ENCODE data around the gene ARFGAP3. TPM values are rescaled to one million over a fixed set of nuclear protein-coding genes. Genes with fewer than 3 reads are reported as not detected.

Gene ARFGAP3
- total RNA-seq, 1 donor, result 98.9 TPM

GRCh38 chr22:42819412-42820044 lies 37.5 kb downstream of the ARFGAP3 start:
- no peak for DNase-seq (ENCODE audit: low read depth)
- TF ChIP-seq, protein P1, sequence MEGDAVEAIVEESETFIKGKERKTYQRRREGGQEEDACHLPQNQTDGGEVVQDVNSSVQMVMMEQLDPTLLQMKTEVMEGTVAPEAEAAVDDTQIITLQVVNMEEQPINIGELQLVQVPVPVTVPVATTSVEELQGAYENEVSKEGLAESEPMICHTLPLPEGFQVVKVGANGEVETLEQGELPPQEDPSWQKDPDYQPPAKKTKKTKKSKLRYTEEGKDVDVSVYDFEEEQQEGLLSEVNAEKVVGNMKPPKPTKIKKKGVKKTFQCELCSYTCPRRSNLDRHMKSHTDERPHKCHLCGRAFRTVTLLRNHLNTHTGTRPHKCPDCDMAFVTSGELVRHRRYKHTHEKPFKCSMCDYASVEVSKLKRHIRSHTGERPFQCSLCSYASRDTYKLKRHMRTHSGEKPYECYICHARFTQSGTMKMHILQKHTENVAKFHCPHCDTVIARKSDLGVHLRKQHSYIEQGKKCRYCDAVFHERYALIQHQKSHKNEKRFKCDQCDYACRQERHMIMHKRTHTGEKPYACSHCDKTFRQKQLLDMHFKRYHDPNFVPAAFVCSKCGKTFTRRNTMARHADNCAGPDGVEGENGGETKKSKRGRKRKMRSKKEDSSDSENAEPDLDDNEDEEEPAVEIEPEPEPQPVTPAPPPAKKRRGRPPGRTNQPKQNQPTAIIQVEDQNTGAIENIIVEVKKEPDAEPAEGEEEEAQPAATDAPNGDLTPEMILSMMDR (IDR thresholded peaks at IDR 0.05; ENCODE audit: insufficient read depth, low read depth, low read length), result no peak
- H3K4me3 ChIP-seq (ENCODE audit: low read depth, low read length), result no peak overlapping the region

- no peak overlapping the region for H3K4me3 ChIP-seq (ENCODE audit: low read depth, low read length)
- DNase-seq (ENCODE audit: low read depth), result no peak
- TF ChIP-seq, protein P1 (IDR thresholded peaks at IDR 0.05; ENCODE audit: insufficient read depth, low read depth, low read length), result no peak
Measured at GRCh38 chr22:42817556-42817955, 39.5 kb downstream of the ARFGAP3 start.

- TF ChIP-seq, protein P1 (IDR thresholded peaks at IDR 0.05; ENCODE audit: insufficient read depth, low read depth, low read length), result no peak
- DNase-seq (ENCODE audit: low read depth), result no peak
- H3K4me3 ChIP-seq (ENCODE audit: low read depth, low read length), result no peak overlapping the region
Measured at GRCh38 chr22:42816336-42816735, 40.7 kb downstream of the ARFGAP3 start.

DNA sequence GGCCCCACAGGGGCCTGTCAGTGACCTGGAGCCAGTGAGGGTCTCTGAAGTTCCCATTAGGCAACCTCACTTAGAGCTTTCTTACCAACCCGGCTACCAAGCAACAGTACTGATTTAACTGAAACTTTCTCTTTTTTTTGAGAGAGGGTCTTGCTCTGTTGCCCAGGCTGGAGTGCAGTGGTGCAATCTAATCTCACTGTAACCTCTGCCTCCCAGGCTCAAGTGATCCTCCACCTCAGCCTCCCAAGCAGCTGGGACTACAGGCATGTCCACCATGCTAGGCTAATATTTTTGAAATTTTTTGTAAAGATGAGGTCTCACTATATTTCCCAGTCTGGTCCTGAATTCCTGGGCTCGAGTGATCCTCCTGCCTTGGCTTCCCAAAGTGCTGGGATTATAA lies 42.5 kb downstream of the ARFGAP3 start:
- no peak for DNase-seq (ENCODE audit: low read depth)
- no peak overlapping the region for H3K4me3 ChIP-seq (ENCODE audit: low read depth, low read length)
- TF ChIP-seq, protein P1 (IDR thresholded peaks at IDR 0.05; ENCODE audit: insufficient read depth, low read depth, low read length), result no peak

GRCh38 chr22:42814215-42814614 lies 42.9 kb downstream of the ARFGAP3 start:
- DNase-seq (ENCODE audit: low read depth), result no peak
- TF ChIP-seq, protein P1 (IDR thresholded peaks at IDR 0.05; ENCODE audit: insufficient read depth, low read depth, low read length), result no peak
- H3K4me3 ChIP-seq (ENCODE audit: low read depth, low read length), result no peak overlapping the region

DNA sequence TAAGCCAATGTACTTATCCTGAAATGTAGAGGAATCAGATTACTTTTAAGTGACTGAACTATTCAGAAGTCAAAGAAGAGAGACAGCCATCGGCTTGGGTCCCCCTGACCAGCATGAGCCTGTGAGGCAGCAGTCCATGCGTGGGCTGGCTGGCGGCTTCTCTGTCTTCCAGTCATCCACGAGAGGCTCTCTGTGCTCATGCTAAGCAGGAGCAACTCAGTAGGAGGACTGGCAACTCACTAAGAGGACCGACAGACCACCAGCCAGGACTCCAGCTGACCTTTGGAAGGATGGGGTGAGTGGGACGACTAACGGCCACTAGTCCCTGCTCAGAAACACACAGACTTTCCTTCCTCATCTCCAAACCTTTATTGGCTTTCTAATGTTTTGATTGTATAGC lies 43.6 kb downstream of the ARFGAP3 start:
- TF ChIP-seq, protein P1 (IDR thresholded peaks at IDR 0.05; ENCODE audit: insufficient read depth, low read depth, low read length), result no peak
- DNase-seq (ENCODE audit: low read depth), result no peak
- no peak overlapping the region for H3K4me3 ChIP-seq (ENCODE audit: low read depth, low read length)

- no peak overlapping the region for H3K4me3 ChIP-seq (ENCODE audit: low read depth, low read length)
- DNase-seq (ENCODE audit: low read depth), result no peak
- TF ChIP-seq, protein P1 (IDR thresholded peaks at IDR 0.05; ENCODE audit: insufficient read depth, low read depth, low read length), result no peak
Measured at GRCh38 chr22:42811459-42811858, 45.6 kb downstream of the ARFGAP3 start.

Data from fibroblast of villous mesenchyme (primary cell).